GM19397 (cell line): Measurements from ENCODE around the gene BLTP3B.

Experiments used
- ATAC-seq: cut with Tn5 transposase; IDR thresholded peaks from one replicate; pipeline ENCODE4 v1.9.1; 2021; ENCODE audit warnings: mild to moderate bottlenecking, moderate library complexity; ENCODE audit not compliant: unreplicated experiment

The BLTP3B gene

GRCh38 chr12:100164153-100164704 lies 21.6 kb upstream of the BLTP3B start:
- ATAC-seq: no peak

- peak; percentile 90 for ATAC-seq
These were observed 20.9 kb upstream of the BLTP3B start for GRCh38 chr12:100163416-100164152.

- ATAC-seq: no peak
These were observed 16.9 kb upstream of the BLTP3B start for GRCh38 chr12:100159391-100160104.

GRCh38 chr12:100158535-100158934 lies 15.9 kb upstream of the BLTP3B start:
- ATAC-seq: no peak

- no peak for ATAC-seq
These were observed 14.8 kb upstream of the BLTP3B start for GRCh38 chr12:100157427-100157821.

GRCh38 chr12:100156731-100157426 lies 14.2 kb upstream of the BLTP3B start:
- ATAC-seq: no peak

GRCh38 chr12:100154474-100155247 lies 12.0 kb upstream of the BLTP3B start:
- ATAC-seq: peak; percentile 67

- ATAC-seq: no peak
These were observed 10.5 kb upstream of the BLTP3B start for GRCh38 chr12:100153131-100153530.

- no peak for ATAC-seq
These were observed 9.1 kb upstream of the BLTP3B start for GRCh38 chr12:100151769-100152168.

- no peak for ATAC-seq
These were observed 3.6 kb upstream of the BLTP3B start for GRCh38 chr12:100146252-100146651.

GRCh38 chr12:100145643-100146042 lies 3.0 kb upstream of the BLTP3B start:
- no peak for ATAC-seq

- ATAC-seq: peak; percentile 50
These were observed 450 bp downstream of the BLTP3B start for GRCh38 chr12:100141998-100142850.

- no peak for ATAC-seq
These were observed 1.0 kb downstream of the BLTP3B start for GRCh38 chr12:100141666-100141997.

- ATAC-seq: no peak
These were observed 3.9 kb downstream of the BLTP3B start for GRCh38 chr12:100138803-100139098.

GRCh38 chr12:100138048-100138802 lies 4.4 kb downstream of the BLTP3B start:
- ATAC-seq: no peak

GRCh38 chr12:100133200-100133599 lies 9.5 kb downstream of the BLTP3B start:
- ATAC-seq: no peak

GRCh38 chr12:100128512-100128908 lies 14.2 kb downstream of the BLTP3B start:
- no peak for ATAC-seq

- ATAC-seq: no peak
These were observed 14.7 kb downstream of the BLTP3B start for GRCh38 chr12:100127766-100128511.
